SK-MEL-5 (cell line): ENCODE data around the gene NEK4. TPM values are rescaled to one million over a fixed set of nuclear protein-coding genes. Genes with fewer than 3 reads are reported as not detected.

Source experiments
- DNase-seq: peaks from one replicate; pipeline ENCODE4 v3.0.0-alpha.2; 2016; ENCODE audit warnings: low read depth, low spot score
- in situ Hi-C: cut with HindIII; loops from 2 replicates; pipeline ENCODE4 v1.10.0; 2016; ENCODE audit warnings: low sequenced_read_pairs, high pct_unique_total_duplicates, low pct_unique_long_range_greater_than_20kb
- small RNA-seq, 2 experiments: library from RNA; depleted of rRNA; stranded (forward); fragments of <200 nt; gene quantifications; one replicate each; pipeline ENCODE3, GENCODE V24; 2014
- total RNA-seq: library from RNA; depleted of rRNA; stranded (reverse); fragments of >200 nt; shearing (Covaris generic); gene quantifications from 2 replicates; pipeline ENCODE4 v1.2.3, GENCODE V29; 2014; rRNA removed

NEK4 gene
- total RNA-seq, 1 experiment from 2014 or later, result 32.7 TPM

DNA sequence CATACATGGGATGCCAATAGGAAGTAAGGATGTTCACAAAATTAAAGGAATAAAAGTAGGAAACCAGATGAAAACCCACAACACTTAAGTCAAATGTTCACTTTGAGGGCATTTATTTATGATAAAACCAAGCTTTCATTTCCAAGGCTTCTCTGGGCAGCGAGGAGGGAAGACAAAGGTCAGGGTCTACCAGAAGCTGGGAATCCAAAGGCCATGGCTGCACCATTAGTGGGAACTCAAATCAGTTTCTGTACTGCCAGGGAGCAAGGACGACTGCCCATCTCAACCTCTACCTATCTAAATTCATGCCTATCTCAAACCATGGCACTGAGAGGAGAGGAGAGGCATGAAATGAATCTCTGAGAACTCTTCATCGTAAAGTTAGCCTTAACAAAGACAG, 107.6 kb downstream of the NEK4 start:
- no peak for DNase-seq
- in situ Hi-C loops, result no loop called here

DNA sequence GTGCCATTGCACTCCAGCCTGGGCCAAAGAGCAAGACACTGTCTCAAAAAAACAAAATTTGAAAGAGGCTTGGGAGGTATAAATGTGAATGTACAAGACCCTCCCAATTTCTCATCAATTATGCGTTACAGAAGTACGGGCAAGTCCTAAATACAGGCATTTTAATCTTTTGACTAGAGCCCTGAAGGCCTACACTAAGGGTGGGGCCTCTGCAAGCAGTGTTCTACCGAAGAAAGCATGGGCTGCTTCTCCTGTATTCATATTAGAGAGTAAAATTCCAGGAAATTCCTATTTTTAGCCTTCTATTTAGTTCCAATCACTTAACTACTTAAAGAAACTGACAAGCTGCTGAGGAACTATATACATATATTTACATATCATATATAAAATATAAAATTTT, 110.7 kb downstream of the NEK4 start:
- in situ Hi-C loops, result no loop called here
- no peak for DNase-seq

Small RNAs within 50 kb of the gene (small RNA-seq; reads per million reads assigned to genes)
- gene AC006254.2, result 0 reads per million in 2 experiments
- gene RF00569, result 1,044 to 8,398 reads per million in 2 experiments
- 0 reads per million in 2 experiments for gene RF01183
- gene SNORD19, result 0.05 to 0.15 reads per million in 2 experiments
- gene SNORD19B, result 0 reads per million in 2 experiments
- 513 to 6,769 reads per million in 2 experiments for gene SNORD69

Other genes with a start within 250 kb of the NEK4 start
- 34.2 and 42.7 TPM in 2 replicates for gene NT5DC2, start 237.1 kb downstream of the NEK4 start, total RNA-seq
- gene UQCC5, start 234.3 kb downstream of the NEK4 start, total RNA-seq, result 6.6 and 11.0 TPM in 2 replicates
- 41.7 and 43.6 TPM in 2 replicates for gene PBRM1, start 85.0 kb downstream of the NEK4 start, total RNA-seq
- gene GNL3, start 84.9 kb downstream of the NEK4 start, total RNA-seq, result 199 TPM in 2 replicates
- gene GLT8D1, start 65.1 kb downstream of the NEK4 start, total RNA-seq, result 81.1 and 82.0 TPM in 2 replicates
- gene SPCS1, start 64.8 kb downstream of the NEK4 start, total RNA-seq, result 443 and 451 TPM in 2 replicates
- not detected in 2 replicates for gene ITIH1, start 6.7 kb upstream of the NEK4 start, total RNA-seq
- 0.26 TPM in 1 of 2 replicates, not detected in the other for gene ITIH3, start 23.9 kb upstream of the NEK4 start, total RNA-seq
- gene ITIH4, start 59.7 kb upstream of the NEK4 start, total RNA-seq, result 0.21 TPM in 1 of 2 replicates, not detected in the other
- 0.43 TPM in 1 of 2 replicates, not detected in the other for gene MUSTN1, start 64.1 kb upstream of the NEK4 start, total RNA-seq
- gene STIMATE, start 126.6 kb upstream of the NEK4 start, total RNA-seq, result 17.2 and 18.0 TPM in 2 replicates